ENCODE results near the gene YIF1A.
"Not testable (repeated sequence)": the region's sequence is repeated elsewhere in the genome, so short reads cannot be mapped to it uniquely, and the experiment has no call there.

The YIF1A gene

GRCh38 chr11:66284526-66285078 lies 4.3 kb downstream of the YIF1A start:
- DNase-seq: no peak

GRCh38 chr11:66283461-66284105 lies 5.4 kb downstream of the YIF1A start:
- DNase-seq: no peak

DNA sequence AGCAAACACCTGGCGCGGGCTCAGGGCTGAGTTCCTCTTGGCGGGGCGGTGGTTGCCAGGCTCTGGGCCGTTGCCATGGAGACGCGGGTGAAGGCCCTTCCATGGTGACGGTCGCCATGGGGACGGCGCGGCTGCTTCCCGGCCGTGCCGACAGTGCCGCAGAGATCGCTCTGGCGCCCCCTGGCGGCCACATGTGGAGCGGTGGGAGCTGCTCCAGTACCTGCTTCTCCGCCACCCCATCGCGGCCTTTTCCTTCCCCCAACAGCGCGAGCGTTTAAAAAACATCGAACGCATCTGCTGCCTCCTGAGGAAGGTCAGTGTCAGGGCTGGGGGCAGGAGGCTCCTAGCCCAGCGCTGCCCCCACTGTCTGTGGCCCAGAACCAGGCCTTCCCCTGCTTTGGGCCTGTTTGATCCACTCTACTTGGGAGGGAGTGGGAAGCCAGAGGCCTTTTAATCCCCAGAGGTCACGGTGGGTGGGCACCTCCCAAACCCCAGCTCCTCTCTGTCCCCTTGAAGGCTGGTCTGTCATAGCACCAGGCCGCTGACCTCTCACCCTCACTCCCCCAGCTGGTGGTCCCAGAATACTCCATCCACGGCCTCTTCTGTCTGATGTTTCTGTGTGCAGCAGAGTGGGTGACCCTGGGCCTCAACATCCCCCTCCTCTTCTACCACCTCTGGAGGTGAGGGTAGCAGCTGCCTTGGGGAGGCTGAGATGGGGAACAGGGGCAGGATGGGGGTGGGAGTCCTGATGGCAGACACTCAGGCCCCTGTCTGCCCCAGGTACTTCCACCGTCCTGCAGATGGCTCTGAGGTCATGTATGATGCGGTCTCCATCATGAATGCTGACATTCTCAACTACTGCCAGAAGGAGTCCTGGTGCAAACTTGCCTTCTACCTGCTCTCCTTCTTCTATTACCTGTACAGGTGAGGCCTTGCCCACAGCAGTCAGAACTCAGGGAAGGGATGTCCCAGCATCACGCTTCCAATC lies 6.2 kb downstream of the YIF1A start:
- peak; percentile 100 for DNase-seq

- DNase-seq: no peak
Observed at GRCh38 chr11:66281776-66282467, 7.0 kb downstream of the YIF1A start.

GRCh38 chr11:66281001-66281400 lies 7.9 kb downstream of the YIF1A start:
- DNase-seq: no peak

- DNase-seq: no peak
Observed at GRCh38 chr11:66280428-66280827, 8.5 kb downstream of the YIF1A start.

- no peak for DNase-seq
Observed at GRCh38 chr11:66279092-66279734, 9.7 kb downstream of the YIF1A start.

DNA sequence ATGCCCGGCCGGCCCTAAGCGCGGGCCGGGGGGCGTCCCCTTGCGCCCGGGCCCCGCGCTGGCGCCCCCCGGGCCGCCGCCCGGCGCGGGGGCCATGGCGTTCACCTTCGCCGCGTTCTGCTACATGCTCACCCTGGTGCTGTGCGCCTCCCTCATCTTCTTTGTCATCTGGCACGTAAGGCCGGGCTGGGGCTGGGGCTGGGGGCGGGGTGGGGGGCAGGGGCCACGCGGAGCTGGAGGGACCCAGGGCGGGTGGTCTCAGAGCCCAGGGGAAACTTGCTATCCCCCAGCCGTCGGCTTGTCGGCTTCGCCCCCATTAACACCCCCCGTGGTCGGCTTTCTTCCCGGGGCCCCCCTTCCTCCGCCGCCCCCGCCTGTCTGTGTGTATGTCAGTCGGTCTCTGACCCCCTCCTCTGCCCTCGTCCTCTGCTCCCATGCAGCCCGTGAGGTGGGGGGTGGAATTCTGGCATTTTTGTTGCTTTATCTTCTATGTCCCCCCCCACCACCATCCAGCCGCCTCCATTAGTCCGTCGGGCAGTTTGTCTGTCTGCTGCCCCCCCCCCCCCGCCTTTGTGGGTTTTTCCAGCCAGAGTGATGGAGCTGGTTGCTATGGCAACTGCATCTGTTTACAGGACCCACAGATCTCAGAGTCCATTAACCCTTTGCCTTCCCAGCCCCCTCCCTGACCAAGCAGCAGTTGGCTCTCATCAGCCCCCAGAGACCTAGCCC lies 10.4 kb downstream of the YIF1A start:
- DNase-seq: no peak

DNA sequence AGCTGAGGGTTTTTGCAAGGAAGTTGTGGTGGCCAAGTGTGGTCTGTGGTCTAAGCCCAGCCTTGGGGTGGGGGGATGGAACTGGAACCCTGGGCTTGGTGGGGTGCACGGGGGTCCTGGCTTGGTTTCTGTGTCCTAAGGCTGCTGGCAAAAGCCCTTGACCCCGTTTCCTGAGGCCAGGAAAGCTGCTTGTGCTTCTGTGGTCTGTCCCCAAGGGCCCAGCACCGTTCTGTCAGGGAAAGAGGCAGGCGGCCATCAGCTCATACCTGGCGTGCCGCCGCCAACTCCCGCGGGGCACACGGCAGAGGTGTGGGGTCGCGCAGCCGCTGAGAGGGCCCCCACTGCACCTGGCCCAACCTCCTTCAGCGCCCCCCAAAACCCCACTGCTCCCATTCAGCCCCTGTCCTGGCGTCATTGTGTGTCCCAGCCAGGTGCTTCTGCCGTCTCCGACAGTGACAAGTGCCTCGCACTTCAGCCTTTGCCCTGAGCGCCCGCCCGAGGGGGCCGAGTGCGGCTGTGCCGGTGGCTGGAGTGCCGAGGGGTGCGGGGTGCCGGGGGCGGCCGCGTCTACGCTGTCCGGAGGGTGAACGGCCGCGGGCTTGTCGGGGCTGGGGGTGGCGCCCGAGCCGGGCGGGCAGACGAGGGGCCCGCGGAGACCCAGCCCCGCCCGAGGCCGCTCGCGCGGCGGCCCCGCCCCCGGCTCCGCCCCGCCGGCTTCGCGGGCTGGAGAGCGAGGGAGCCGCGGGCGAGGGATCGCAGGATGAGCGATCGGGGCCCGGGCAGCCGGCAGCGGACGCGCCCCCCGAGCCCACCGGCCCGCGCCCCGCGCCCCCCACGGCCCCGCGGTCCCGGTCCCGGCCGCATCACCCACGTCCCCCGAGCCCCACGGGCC lies 11.2 kb downstream of the YIF1A start, which contains the start of gene CNIH2:
TSS of gene CNIH2 (plus strand) at position 705 of the 892 bp plus-strand sequence. CDS start 282 bp downstream, outside the sequence.
- DNase-seq: no peak

GRCh38 chr11:66277064-66277463 lies 11.9 kb downstream of the YIF1A start:
- DNase-seq: not testable (repeated sequence)

DNA sequence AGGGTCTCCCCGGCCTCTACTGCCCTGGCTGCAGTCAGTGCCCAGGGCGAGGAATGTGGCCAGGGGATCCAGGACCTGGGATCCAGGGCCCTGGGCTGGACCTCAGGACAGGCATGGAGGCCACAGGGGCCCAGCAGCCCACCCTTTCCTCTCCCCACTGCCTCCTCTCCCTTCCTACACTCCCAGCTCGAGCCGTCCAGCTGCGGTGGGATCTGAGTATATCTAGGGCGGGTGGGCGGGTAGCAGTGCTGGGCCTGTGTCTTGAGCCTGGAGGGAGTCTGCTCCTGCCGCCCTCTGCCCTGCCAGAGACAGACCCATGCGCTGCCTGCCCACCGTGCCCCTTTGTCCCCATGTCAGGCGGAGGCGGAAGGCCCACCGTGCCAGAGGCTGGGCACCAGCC lies 12.3 kb downstream of the YIF1A start:
- DNase-seq: not testable (repeated sequence)

DNA sequence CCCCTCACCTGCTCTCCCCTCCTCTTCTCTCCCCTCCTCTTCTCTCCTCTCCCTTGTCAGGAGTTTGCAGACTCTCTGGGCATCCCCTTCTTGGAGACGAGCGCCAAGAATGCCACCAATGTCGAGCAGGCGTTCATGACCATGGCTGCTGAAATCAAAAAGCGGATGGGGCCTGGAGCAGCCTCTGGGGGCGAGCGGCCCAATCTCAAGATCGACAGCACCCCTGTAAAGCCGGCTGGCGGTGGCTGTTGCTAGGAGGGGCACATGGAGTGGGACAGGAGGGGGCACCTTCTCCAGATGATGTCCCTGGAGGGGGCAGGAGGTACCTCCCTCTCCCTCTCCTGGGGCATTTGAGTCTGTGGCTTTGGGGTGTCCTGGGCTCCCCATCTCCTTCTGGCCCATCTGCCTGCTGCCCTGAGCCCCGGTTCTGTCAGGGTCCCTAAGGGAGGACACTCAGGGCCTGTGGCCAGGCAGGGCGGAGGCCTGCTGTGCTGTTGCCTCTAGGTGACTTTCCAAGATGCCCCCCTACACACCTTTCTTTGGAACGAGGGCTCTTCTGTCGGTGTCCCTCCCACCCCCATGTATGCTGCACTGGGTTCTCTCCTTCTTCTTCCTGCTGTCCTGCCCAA lies 12.8 kb downstream of the YIF1A start:
- no peak for DNase-seq

DNA sequence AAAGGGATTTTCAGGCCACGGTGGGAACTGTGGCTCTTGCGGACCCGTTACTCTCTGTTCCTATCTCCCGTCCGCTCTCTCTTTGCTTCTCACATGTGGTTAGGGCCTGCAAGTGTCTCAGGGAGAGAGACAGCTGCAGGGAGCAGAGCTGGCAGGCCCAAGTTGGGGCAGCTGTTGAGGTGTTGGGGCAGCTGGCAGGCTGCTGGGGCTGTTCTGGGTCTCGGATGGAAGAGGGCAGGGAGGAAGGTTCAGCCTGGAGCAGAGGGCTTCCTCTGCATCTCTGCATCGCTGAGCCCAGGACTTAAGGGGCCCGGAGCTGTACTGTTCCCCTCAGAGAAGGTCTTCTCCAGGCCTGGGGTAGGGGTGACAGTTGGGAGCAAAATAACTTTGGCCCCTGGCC lies 13.5 kb downstream of the YIF1A start:
- no peak for DNase-seq

DNA sequence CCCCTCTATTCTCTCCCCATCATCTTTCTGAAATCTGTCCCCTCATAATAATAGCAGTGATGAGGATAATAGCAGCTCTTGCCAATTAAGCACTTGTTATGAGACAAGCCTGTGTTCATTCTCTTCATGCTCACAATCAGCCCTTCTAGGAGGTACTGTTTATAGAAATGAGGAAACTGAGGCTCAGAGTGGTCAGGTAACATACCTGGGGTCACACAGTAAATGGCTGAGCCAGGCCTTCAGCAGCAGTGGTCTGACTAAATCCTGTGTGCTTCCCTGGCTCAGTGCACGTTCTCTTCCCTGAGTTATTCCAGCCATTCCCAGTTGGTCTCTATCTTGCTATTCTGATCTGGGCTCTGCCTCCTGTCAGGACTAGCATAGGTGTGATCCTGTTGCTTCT lies 14.7 kb downstream of the YIF1A start:
- DNase-seq: no peak

- DNase-seq: peak; percentile 55
Observed at GRCh38 chr11:66272596-66272995, 16.3 kb downstream of the YIF1A start.

GRCh38 chr11:66271816-66272215 lies 17.1 kb downstream of the YIF1A start:
- DNase-seq: no peak

GRCh38 chr11:66268952-66269905 lies 19.7 kb downstream of the YIF1A start:
- DNase-seq: no peak

DNA sequence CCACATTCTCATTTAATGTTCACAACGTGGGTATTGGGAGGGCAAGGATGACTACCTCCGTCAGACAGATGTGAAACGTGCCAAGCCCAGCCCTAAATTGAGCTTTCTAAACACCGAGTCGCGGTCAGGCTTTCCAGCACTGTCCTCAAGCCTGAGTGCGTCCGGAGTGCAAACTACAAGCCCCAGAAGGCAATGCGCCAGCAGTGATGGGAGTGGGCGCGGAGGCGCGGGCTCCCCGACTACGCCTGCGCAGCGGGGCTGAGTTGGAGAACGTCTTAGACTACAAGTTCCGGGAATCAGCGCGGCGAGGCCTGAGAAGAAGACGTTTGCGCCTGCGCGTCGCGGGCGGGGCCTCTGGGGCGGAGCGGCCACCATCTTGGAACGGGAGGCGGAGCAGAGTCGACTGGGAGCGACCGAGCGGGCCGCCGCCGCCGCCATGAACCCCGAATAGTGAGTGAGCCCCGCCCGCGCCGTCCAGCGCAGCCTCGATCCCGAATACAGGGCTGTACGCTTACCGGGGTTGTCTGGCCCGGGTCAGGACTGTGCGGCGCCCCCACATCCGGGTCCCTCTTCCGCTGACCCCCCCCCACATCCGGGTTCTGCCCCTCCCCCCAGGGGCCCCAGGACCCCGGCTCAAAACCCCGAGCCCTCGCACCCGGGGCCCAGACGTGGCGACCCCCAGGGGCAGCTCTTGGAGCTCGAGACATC lies 20.5 kb downstream of the YIF1A start, which contains the start of gene RAB1B:
TSS of gene RAB1B (plus strand) at position 396 of the 708 bp plus-strand sequence. CDS start at position 437, 41 bp downstream.
- peak; percentile 100 for DNase-seq
